IMR-90 (cell line): ENCODE results near the gene TF. TPM values are rescaled to one million over a fixed set of nuclear protein-coding genes. Genes with fewer than 3 reads are reported as not detected.

Experiments used
- ATAC-seq: fragments of 200-7000 bp; cut with Tn5 transposase; 2 replicates; pipeline ENCODE4 v1.9.1; 2020; ENCODE audit warnings: low read depth, mild to moderate bottlenecking, moderate library complexity
- BruUV-seq: library from RNA; stranded (reverse); fragments of 400-500 nt; replicated peaks from 2 replicates; lab custom pipeline; 2021; lab: Mats Ljungman, UMichigan
- CTCF ChIA-PET: fragments of 300-600 bp; formaldehyde crosslinking; extraction: SDS; loops from one replicate; lab custom pipeline; 2021; ENCODE audit warnings: antibody characterized with exemption; lab: Yijun Ruan, JAX
- POLR2A ChIA-PET: fragments of 300-600 bp; sonication (Branson Sonifier 250); formaldehyde crosslinking; loops from one replicate; lab custom pipeline; 2022; ENCODE audit warnings: antibody characterized with exemption; ENCODE audit not compliant: unreplicated experiment; lab: Charles Lee
- DNase-seq: peaks from one replicate; pipeline ENCODE4 v3.0.0; 2013
- H2AFZ ChIP-seq: replicated peaks from 2 replicates; pipeline ENCODE3; 2013; ENCODE audit warnings: low read length, mild to moderate bottlenecking; ENCODE audit not compliant: poor library complexity
- H2AK5ac ChIP-seq: 2 replicates; pipeline ENCODE4 v1.6.1; 2013; ENCODE audit warnings: low read depth, low read length, inconsistent platforms
- H2AK9ac ChIP-seq: replicated peaks from 2 replicates; pipeline ENCODE3; 2013; ENCODE audit warnings: mild to moderate bottlenecking, low read depth, low read length, moderate library complexity; ENCODE audit not compliant: poor library complexity
- H2BK120ac ChIP-seq: 2 replicates; pipeline ENCODE4 v1.6.1; 2013; ENCODE audit warnings: low read depth, low read length, inconsistent platforms
- H2BK15ac ChIP-seq: 3 replicates; pipeline ENCODE4 v1.6.1; 2013; ENCODE audit warnings: low read depth, low read length, inconsistent platforms
- H2BK20ac ChIP-seq: 2 replicates; pipeline ENCODE4 v1.6.1; 2013; ENCODE audit warnings: low read depth, mild to moderate bottlenecking, inconsistent platforms, low read length, moderate library complexity
- H2BK5ac ChIP-seq: 2 replicates; pipeline ENCODE4 v1.6.1; 2013; ENCODE audit warnings: mild to moderate bottlenecking, low read depth, low read length, inconsistent platforms; ENCODE audit not compliant: poor library complexity, severe bottlenecking
- H3K14ac ChIP-seq: replicated peaks from 2 replicates; pipeline ENCODE4 v1.6.1; 2013; ENCODE audit warnings: low read depth, low read length, inconsistent platforms
- H3K18ac ChIP-seq: 2 replicates; pipeline ENCODE4 v1.6.1; 2013; ENCODE audit warnings: low read depth, low read length, control low read depth
- H3K23ac ChIP-seq: 2 replicates; pipeline ENCODE4 v1.6.1; 2013; ENCODE audit warnings: low read depth, low read length, inconsistent platforms
- H3K27ac ChIP-seq: 2 replicates; pipeline ENCODE4 v1.5.1; 2013; ENCODE audit warnings: mild to moderate bottlenecking, control low read depth, low read length; ENCODE audit not compliant: insufficient read depth
- H3K27me3 ChIP-seq: 2 replicates; pipeline ENCODE4 v1.6.1; 2013; ENCODE audit warnings: low read length; ENCODE audit not compliant: control insufficient read depth, insufficient read depth
- H3K36me3 ChIP-seq: 2 replicates; pipeline ENCODE4 v1.6.1; 2013; ENCODE audit warnings: low read length, mixed read lengths; ENCODE audit not compliant: control insufficient read depth, insufficient read depth
- H3K4ac ChIP-seq: 2 replicates; pipeline ENCODE4 v1.6.1; 2013; ENCODE audit warnings: low read depth, low read length, inconsistent platforms
- H3K4me1 ChIP-seq: 2 replicates; pipeline ENCODE4 v1.6.1; 2013; ENCODE audit warnings: low read length, mixed read lengths; ENCODE audit not compliant: control insufficient read depth, insufficient read depth
- H3K4me2 ChIP-seq: 2 replicates; pipeline ENCODE4 v1.6.1; 2013; ENCODE audit warnings: low read depth, mild to moderate bottlenecking, control low read depth, low read length, moderate library complexity
- H3K4me3 ChIP-seq: 2 replicates; pipeline ENCODE4 v1.5.1; 2013; ENCODE audit warnings: low read depth, mild to moderate bottlenecking, control low read depth, low read length, moderate library complexity; ENCODE audit not compliant: insufficient read depth
- H3K56ac ChIP-seq: 2 replicates; pipeline ENCODE4 v1.6.1; 2013; ENCODE audit warnings: low read length, inconsistent platforms; ENCODE audit not compliant: insufficient read depth; ENCODE audit errors: extremely low read depth
- H3K79me1 ChIP-seq, 2 experiments: 2 replicates each; pipeline ENCODE4 v1.6.1; 2013; ENCODE audit warnings: low read length in 2 of 2, inconsistent platforms in 1 of 2, low read depth in 1 of 2
- H3K9ac ChIP-seq: 2 replicates; pipeline ENCODE4 v1.6.1; 2013; ENCODE audit warnings: low read depth, low read length, control low read depth
- H3K9me1 ChIP-seq: 2 replicates; pipeline ENCODE4 v1.6.1; 2013; ENCODE audit warnings: low read length, inconsistent platforms; ENCODE audit not compliant: insufficient read depth
- H3K9me3 ChIP-seq: 2 replicates; pipeline ENCODE4 v1.6.1; 2013; ENCODE audit warnings: low read length; ENCODE audit not compliant: control insufficient read depth, insufficient read depth
- H4K20me1 ChIP-seq: 2 replicates; pipeline ENCODE4 v1.6.1; 2013; ENCODE audit warnings: low read length, inconsistent platforms; ENCODE audit not compliant: insufficient read depth
- H4K5ac ChIP-seq: 2 replicates; pipeline ENCODE4 v1.6.1; 2013; ENCODE audit warnings: mild to moderate bottlenecking, low read depth, low read length, control low read depth
- H4K8ac ChIP-seq, 2 experiments: 2 replicates each; pipeline ENCODE4 v1.6.1; 2013; ENCODE audit warnings: low read depth in 2 of 2, low read length in 2 of 2, control low read depth in 1 of 2, inconsistent platforms in 1 of 2
- H4K91ac ChIP-seq: 2 replicates; pipeline ENCODE4 v1.6.1; 2013; ENCODE audit warnings: low read depth, low read length, inconsistent platforms; ENCODE audit not compliant: insufficient read depth
- CEBPB ChIP-seq: IDR thresholded peaks from 2 replicates; pipeline ENCODE4 v1.6.1; 2012; ENCODE audit warnings: low read depth, low read length, improper control_type of control experiment
- CTCF ChIP-seq: conservative IDR thresholded peaks from 2 replicates; pipeline ENCODE4 v1.5.1; 2012; ENCODE audit warnings: mild to moderate bottlenecking, low read depth, low read length, improper control_type of control experiment
- MAFK ChIP-seq: IDR thresholded peaks from 2 replicates; pipeline ENCODE4 v1.6.1; 2012; ENCODE audit warnings: low read depth, low read length, improper control_type of control experiment
- MXI1 ChIP-seq: IDR thresholded peaks from 2 replicates; pipeline ENCODE4 v1.6.1; 2012; ENCODE audit warnings: low read depth, mild to moderate bottlenecking, low read length, moderate library complexity, borderline replicate concordance
- NFE2L2 ChIP-seq: fragments of 150-350 bp; IDR thresholded peaks from 2 replicates; pipeline ENCODE4 v1.6.1; 2016; ENCODE audit warnings: low read depth, mild to moderate bottlenecking, low read length
- POLR2A ChIP-seq: IDR thresholded peaks from 2 replicates; pipeline ENCODE4 v1.6.1; 2012; ENCODE audit warnings: mild to moderate bottlenecking, low read depth, low read length
- RAD21 ChIP-seq: IDR thresholded peaks from 2 replicates; pipeline ENCODE4 v1.6.1; 2012; ENCODE audit warnings: low read length, improper control_type of control experiment
- SMC3 ChIP-seq: fragments of 150-350 bp; IDR thresholded peaks from 2 replicates; pipeline ENCODE4 v1.6.1; 2016; ENCODE audit warnings: low read depth, mild to moderate bottlenecking, antibody characterized with exemption, low read length, moderate library complexity
- WGBS, 2 experiments: methylation state at CpG; one replicate each; pipeline versions ENCODE4 v1.1.5 to v1.1.7; 2013; ENCODE audit warnings: missing lambda C conversion rate in 2 of 2; ENCODE audit not compliant: insufficient read length in 1 of 2; ENCODE audit errors: extremely low coverage in 2 of 2; 5-methylcytosine and 5-hydroxymethylcytosine counted together
- dilution Hi-C: fragments of 300-500 bp; cut with HindIII; formaldehyde crosslinking; loops from one replicate; pipeline ENCODE4 v1.14.3; 2018; ENCODE audit warnings: low sequenced_read_pairs; ENCODE audit not compliant: unreplicated experiment
- in situ Hi-C: fragments of 300-500 bp; cut with MboI; formaldehyde crosslinking; loops from 3 replicates; pipeline ENCODE4 v1.14.3; 2019; ENCODE audit warnings: low sequenced_read_pairs, inconsistent platforms, mixed read lengths
- intact Hi-C: fragments of 100-400 bp; cut with micrococcal nuclease; formaldehyde crosslinking; loops from 2 replicates; pipeline ENCODE4 v1.10.0; 2022
- polyA plus RNA-seq, 3 experiments: library from polyadenylated mRNA; depleted of rRNA; stranded (reverse); fragments of >200 nt; gene quantifications; 2 replicates each; pipeline ENCODE4 v1.2.3, GENCODE V29; 2012; ENCODE audit warnings: low replicate concordance in 1 of 3
- total RNA-seq: library from RNA; depleted of rRNA; stranded (reverse); fragments of >200 nt; gene quantifications from 2 replicates; pipeline ENCODE4 v1.2.3, GENCODE V29; 2012

Gene TF
- total and polyA plus RNA-seq, 2 of the 4 experiments (the other 2 are of a cell fraction): 0.07 TPM; not detected in 1

- TF ChIP-seq NFE2L2 (no peak), MXI1 (peak; percentile 98), MAFK (no peak)
These were observed 59.7 kb downstream of the TF start, which contains the start of gene SRPRB (continued) for GRCh38 chr3:133805702-133806475.

DNA sequence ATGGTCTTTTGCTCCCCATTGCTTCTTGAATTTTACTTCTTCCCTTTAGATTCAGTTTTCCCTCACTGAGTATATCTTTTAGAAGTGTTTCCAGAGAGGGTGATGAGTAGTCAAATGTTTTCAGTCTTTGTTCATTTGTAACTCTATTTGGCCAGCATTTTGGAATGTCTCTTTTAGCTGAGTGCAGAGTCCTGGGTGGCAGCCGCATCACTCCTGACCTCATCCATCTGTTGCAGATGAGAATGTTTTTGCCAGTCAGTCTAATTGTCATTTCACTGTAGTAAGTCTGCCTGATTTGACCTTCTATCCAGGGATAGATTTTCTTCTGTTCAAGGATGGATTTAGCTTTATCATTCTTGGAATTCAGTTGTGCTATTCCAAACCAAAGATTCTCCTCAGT lies 66.7 kb downstream of the TF start:
- H3K79me1 ChIP-seq: peaks cover 12 to 13% of the 10 kb centered on the region in 2 experiments; a peak in 3 of 4 replicates

More for the DNA sequence above, 66.7 kb downstream of the TF start:
- Histone ChIP-seq H3K4me1 (no peaks in the 10 kb centered on the region), H2BK20ac (no peak overlapping the region), H3K9me1 (no peaks in the 10 kb centered on the region; the same call in 1 of the 2 replicates), H2AFZ (no peak overlapping the region), H3K27ac (no peak overlapping the region), H2AK5ac (no peak overlapping the region), H4K20me1 (no peaks in the 10 kb centered on the region), H2AK9ac (no peak overlapping the region), H4K91ac (no peak overlapping the region), H3K14ac (no peak overlapping the region), H3K23ac (no peak overlapping the region), H4K5ac (no peak overlapping the region), H3K4me3 (no peak overlapping the region), H3K56ac (no peak overlapping the region), H3K9me3 (no peaks in the 10 kb centered on the region), H2BK5ac (no peak overlapping the region), H3K9ac (no peak overlapping the region), H2BK15ac (no peak overlapping the region), H3K4ac (no peak overlapping the region), H3K18ac (no peak overlapping the region), H3K27me3 (no peaks in the 10 kb centered on the region), H3K4me2 (no peak overlapping the region), H3K36me3 (peaks cover 19% of the 10 kb centered on the region), H4K8ac (no peak overlapping the region), H2BK120ac (no peak overlapping the region)
- peak; percentile 54 for ATAC-seq
- dilution Hi-C loops: no loop called here
- intact Hi-C loops: loop anchor here (10.0 kb wide), 1 partner anchor 382 kb away; no protein-coding TSS in a partner anchor
- 100% methylated on average over 1 of the region's 1 CpG; no CpG with 5 or more reads in 1 of the 2 experiments for WGBS, 2 experiments
- ChIA-PET POLR2A (no interaction called here), CTCF (interaction anchor here (0.6 kb wide), 1 partner anchor 474 kb away, joined by 3 read pairs; no protein-coding TSS in a partner anchor)
- DNase-seq: peak; percentile 40
- BruUV-seq: no TSS peak
- TF ChIP-seq SMC3 (no peak), NFE2L2 (no peak), RAD21 (no peak), CEBPB (no peak), MAFK (no peak), CTCF (no peak), POLR2A (no peak)
- in situ Hi-C loops: loop anchor here (10.0 to 25.0 kb wide), 3 partner anchors 112 to 674 kb away; partner anchors contain the start of genes ANAPC13 and CEP63
